Gastroesophageal sphincter (tissue), 4 donors: Measurements from ENCODE around the gene PREB. TPM values are rescaled to one million over a fixed set of nuclear protein-coding genes. Genes with fewer than 3 reads are reported as not detected.

ENCODE experiments used
- ATAC-seq: fragments of 150-250 bp; one replicate; pipeline ENCODE4 v1.9.1; 2016; ENCODE audit warnings: mild to moderate bottlenecking, moderate library complexity
- H3K27ac ChIP-seq, 4 donors: fragments of 200-600 bp; sonication (generic) in 3 of 4; 1 replicate in 3 of 4; 2 replicates in 1 of 4; pipeline ENCODE4 v1.5.1; 2016 to 2019
- H3K27me3 ChIP-seq: fragments of 200-600 bp; sonication (generic); one replicate; pipeline ENCODE4 v1.5.1; 2019
- H3K36me3 ChIP-seq, 2 donors: fragments of 200-600 bp; sonication (generic); one replicate each; pipeline ENCODE4 v1.5.1; 2019; ENCODE audit warnings: control low read depth in 1 of 2
- H3K4me1 ChIP-seq, 3 donors: fragments of 200-600 bp; sonication (generic); 1 replicate in 2 of 3; 2 replicates in 1 of 3; pipeline ENCODE4 v1.5.1; 2016 to 2019; ENCODE audit warnings: control low read depth in 2 of 3
- H3K4me3 ChIP-seq, 2 donors: fragments of 200-600 bp; sonication (generic); one replicate each; pipeline ENCODE4 v1.5.1; 2019; ENCODE audit warnings: mild to moderate bottlenecking in 1 of 2, moderate library complexity in 1 of 2
- H3K9me3 ChIP-seq, 3 donors: fragments of 200-600 bp; sonication (generic); one replicate each; pipeline ENCODE4 v1.5.1; 2017 to 2019; ENCODE audit warnings: control low read depth in 2 of 3
- CTCF ChIP-seq, 4 experiments: fragments of 200-600 bp in 2 of 4; fragments of 450-650 bp in 2 of 4; sonication (generic) in 1 of 4; IDR thresholded peaks; one replicate each; pipeline ENCODE4 v1.5.1; 2017 to 2019; ENCODE audit warnings: antibody characterized with exemption in 4 of 4, mild to moderate bottlenecking in 2 of 4, moderate library complexity in 2 of 4
- EP300 ChIP-seq: sonication (generic); formaldehyde crosslinking; IDR thresholded peaks from one replicate; pipeline ENCODE4 v1.6.1; 2017; ENCODE audit warnings: antibody characterized with exemption, mild to moderate bottlenecking
- POLR2A ChIP-seq, 2 donors: fragments of 450-650 bp; IDR thresholded peaks; one replicate each; pipeline ENCODE4 v1.6.1; 2017; ENCODE audit warnings: antibody characterized with exemption in 2 of 2, mild to moderate bottlenecking in 2 of 2, moderate library complexity in 1 of 2
- POLR2AphosphoS5 ChIP-seq: sonication (generic); formaldehyde crosslinking; IDR thresholded peaks from one replicate; pipeline ENCODE4 v1.6.1; 2017; ENCODE audit warnings: antibody characterized with exemption
- WGBS, 2 donors: methylation state at CpG; one replicate each; pipeline ENCODE4 v1.1.5; 2018; ENCODE audit warnings: low coverage in 1 of 2; 5-methylcytosine and 5-hydroxymethylcytosine counted together
- total RNA-seq, 4 donors: library from RNA; depleted of rRNA; stranded (reverse); fragments of >200 nt; gene quantifications; one replicate each; pipeline ENCODE4 v1.1.0, GENCODE V29; 2016

Gene PREB
- total RNA-seq, 4 donors from 2014 or later: 47.0 to 83.9 (median 50.8) TPM

GRCh38 chr2:27137322-27137935 lies 3.0 kb upstream of the PREB start:
- H3K9me3 ChIP-seq: no peaks in the 10 kb centered on the region
- TF ChIP-seq POLR2AphosphoS5 (no peak), EP300 (no peak), CTCF (IDR thresholded peaks at IDR 0.05) (no peak), POLR2A (IDR thresholded peaks at IDR 0.05) (no peak)
- peaks cover 12% of the 10 kb centered on the region for H3K27me3 ChIP-seq
- ATAC-seq: no peak
- H3K36me3 ChIP-seq: peaks cover 0 to 6% of the 10 kb centered on the region in 2 donors
- peaks cover 5 to 23% (median 14%) of the 10 kb centered on the region in 3 donors for H3K4me1 ChIP-seq
- H3K27ac ChIP-seq: no peak overlapping the region
- no peak overlapping the region for H3K4me3 ChIP-seq
- no CpG with 5 or more reads among the region's 21 CpGs for WGBS, 2 donors

GRCh38 chr2:27136751-27137150 lies 2.3 kb upstream of the PREB start:
- Histone ChIP-seq H3K27ac (no peak overlapping the region), H3K4me3 (no peak overlapping the region), H3K9me3 (no peaks in the 10 kb centered on the region), H3K36me3 (peaks cover 0 to 13% of the 10 kb centered on the region in 2 donors), H3K27me3 (peaks cover 6% of the 10 kb centered on the region), H3K4me1 (peaks cover 5 to 29% (median 14%) of the 10 kb centered on the region in 3 donors)
- WGBS, 2 donors: 100% methylated on average over 1 of the region's 7 CpGs; no CpG with 5 or more reads in 1 of the 2 donors
- ATAC-seq: no peak
- TF ChIP-seq EP300: no peak
- TF ChIP-seq CTCF (IDR thresholded peaks at IDR 0.05): no peak
- TF ChIP-seq POLR2AphosphoS5: no peak
- TF ChIP-seq POLR2A (IDR thresholded peaks at IDR 0.05): no peak

- H3K9me3 ChIP-seq: no peaks in the 10 kb centered on the region
- H3K4me3 ChIP-seq: no peak overlapping the region
- H3K27ac ChIP-seq: peak overlapping the region in 2 of 4 donors; percentile 90 to 92
- WGBS, 2 donors: 80 to 88% methylated on average over 6 to 7 of the region's 12 CpGs
- H3K36me3 ChIP-seq: peaks cover 0 to 25% of the 10 kb centered on the region in 2 donors
- no peaks in the 10 kb centered on the region for H3K27me3 ChIP-seq
- H3K4me1 ChIP-seq: peaks cover 5 to 30% (median 14%) of the 10 kb centered on the region in 3 donors
- TF ChIP-seq CTCF (IDR thresholded peaks at IDR 0.05): no peak
- no peak for TF ChIP-seq EP300
- TF ChIP-seq POLR2A (IDR thresholded peaks at IDR 0.05): no peak
- TF ChIP-seq POLR2AphosphoS5: no peak
- ATAC-seq: no peak
Observed at GRCh38 chr2:27135478-27135955, 1.1 kb upstream of the PREB start.

- H3K36me3 ChIP-seq: peaks cover 0 to 31% of the 10 kb centered on the region in 2 donors
- H3K27ac ChIP-seq: peak overlapping the region in 3 of 4 donors; percentile 90 to 95 (median 92)
- H3K27me3 ChIP-seq: no peaks in the 10 kb centered on the region
- peak overlapping the region; percentile 82 to 97 for H3K4me3 ChIP-seq
- TF ChIP-seq EP300: no peak
- TF ChIP-seq POLR2A (IDR thresholded peaks at IDR 0.05): no peak
- no peak for TF ChIP-seq POLR2AphosphoS5
- no peak for TF ChIP-seq CTCF (IDR thresholded peaks at IDR 0.05)
- 69 to 85% methylated on average over 6 to 9 of the region's 33 CpGs for WGBS, 2 donors
- no peak for ATAC-seq
- H3K9me3 ChIP-seq: no peaks in the 10 kb centered on the region
- peaks cover 5 to 30% (median 14%) of the 10 kb centered on the region in 3 donors for H3K4me1 ChIP-seq
Observed at GRCh38 chr2:27134781-27135477, 493 bp upstream of the PREB start.
